GM13976 (cell line): Measurements from ENCODE around the gene USP17L10.
"Not testable (repeated sequence)": the region's sequence is repeated elsewhere in the genome, so short reads cannot be mapped to it uniquely, and the experiment has no call there.

Experiments
- DNase-seq: peaks from one replicate; pipeline ENCODE4 v3.0.0; 2012; ENCODE audit warnings: low spot score
- in situ Hi-C: fragments of 300-500 bp; cut with MboI; formaldehyde crosslinking; loops from one replicate; pipeline ENCODE4 v1.12.0; 2022; ENCODE audit warnings: low sequenced_read_pairs, mixed read lengths, inconsistent platforms; ENCODE audit not compliant: unreplicated experiment

Gene USP17L10

DNA sequence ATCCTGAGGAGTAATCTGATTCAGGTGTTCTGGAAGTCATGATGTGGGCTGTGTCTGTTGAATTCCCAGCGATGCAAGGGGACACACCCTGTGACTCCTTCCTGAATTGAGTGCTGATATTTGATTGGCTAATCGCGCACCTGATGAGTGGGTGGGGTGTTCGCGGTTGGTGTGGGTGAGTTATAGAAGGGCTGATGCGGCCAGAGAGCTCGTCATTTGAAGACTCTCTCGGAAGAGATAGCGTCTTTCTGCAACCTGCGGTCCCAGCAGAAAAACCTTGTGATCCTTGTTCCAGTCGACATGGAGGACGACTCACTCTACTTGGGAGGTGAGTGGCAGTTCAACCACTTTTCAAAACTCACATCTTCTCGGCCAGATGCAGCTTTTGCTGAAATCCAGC lies at the start of gene USP17L10:
TSS of gene USP17L10 (plus strand) at position 301 of the 400 bp plus-strand sequence. CDS start at position 301, 0 bp downstream.
- in situ Hi-C loops, DNase-seq: not testable (repeated sequence)

DNA sequence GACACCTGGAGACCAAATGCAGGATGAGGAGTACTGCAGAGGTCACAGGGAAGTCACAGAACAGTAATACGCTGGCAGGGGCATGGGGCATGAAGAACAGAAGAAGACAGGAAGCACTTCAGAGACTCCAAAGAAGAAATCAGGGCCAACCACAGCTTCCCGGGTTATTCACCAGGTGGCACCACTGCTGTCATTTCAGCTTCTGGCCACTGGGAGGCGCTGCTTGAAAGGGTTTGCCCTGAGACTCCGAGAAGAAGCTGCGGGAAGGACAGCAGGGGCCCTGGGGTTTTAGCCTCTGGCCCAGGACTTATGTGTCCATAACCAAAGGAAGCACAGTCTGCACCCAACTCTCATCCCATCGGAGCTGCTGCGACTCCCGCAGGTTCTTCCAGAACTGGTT lies 44.5 kb upstream of the USP17L10 start:
- in situ Hi-C loops, DNase-seq: not testable (repeated sequence)

DNA sequence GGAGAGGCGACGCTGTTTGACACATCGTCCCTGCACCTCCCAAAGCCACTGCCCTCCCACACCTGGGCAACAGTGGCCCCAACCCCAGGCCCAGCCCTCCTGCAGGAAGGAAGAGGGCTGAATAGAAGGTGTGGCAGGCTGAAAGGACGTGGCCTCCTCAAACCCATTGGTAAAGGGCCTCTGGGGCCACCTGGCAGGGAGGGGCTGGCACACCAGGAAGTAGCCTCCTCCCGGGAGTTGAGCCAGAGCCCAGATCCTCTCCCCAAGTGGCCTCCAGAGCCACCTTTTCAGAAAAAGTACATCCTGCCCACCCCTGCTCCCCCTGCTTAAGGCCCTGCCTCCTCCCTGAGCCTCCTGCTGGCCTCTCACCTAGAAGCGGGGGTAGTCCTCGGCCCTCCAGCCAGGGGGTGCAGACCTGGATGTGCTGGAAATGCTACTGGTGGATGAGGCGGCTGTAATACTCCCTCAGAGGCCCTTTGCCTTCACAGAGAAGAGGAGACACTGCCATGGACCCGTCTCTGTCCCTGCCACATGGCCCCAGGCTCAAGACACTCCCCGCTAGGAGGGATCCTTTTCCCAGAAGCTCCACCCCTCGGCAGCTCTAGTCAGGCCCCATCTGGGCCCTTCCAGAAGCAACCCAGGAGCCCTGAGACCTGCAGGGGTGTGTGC lies 40.5 kb upstream of the USP17L10 start, which contains the start of gene FAM90A26:
TSS of gene FAM90A26 (plus strand) at position 619 of the 669 bp plus-strand sequence. CDS start 2,764 bp downstream, outside the sequence.
- in situ Hi-C loops, DNase-seq: not testable (repeated sequence)

DNA sequence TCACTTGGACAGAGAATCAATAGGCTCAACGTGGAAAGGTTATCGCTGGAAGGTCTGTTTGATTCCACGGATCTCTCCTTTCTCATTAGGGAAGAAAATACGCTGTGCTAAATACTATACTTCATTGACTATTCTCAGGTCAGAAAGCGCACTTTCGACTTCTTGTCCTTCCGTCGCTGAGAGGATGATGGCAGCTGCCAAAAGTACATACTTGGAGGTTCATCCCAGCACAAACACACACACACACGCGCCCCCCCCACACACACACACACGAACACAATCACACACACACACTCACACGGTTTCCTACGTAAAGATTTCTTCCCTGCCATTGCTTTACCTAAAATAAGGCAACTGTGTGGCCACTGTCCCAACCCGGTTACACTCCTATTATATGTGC lies 4.2 kb downstream of the USP17L10 start:
- in situ Hi-C loops, DNase-seq: not testable (repeated sequence)

DNA sequence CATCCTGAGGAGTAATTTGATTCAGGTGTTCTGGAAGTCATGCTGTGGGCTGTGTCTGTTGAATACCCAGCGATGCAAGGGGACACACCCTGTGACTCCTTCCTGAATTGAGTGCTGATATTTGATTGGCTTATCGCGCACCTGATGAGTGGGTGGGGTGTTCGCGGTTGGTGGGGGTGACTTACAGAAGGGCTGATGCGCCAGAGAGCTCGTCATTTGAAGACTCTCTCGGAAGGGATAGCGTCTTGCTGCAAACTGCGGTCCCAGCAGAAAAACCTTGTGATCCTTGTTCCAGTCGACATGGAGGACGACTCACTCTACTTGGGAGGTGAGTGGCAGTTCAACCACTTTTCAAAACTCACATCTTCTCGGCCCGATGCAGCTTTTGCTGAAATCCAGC lies 4.6 kb downstream of the USP17L10 start, which contains the start of gene USP17L11:
TSS of gene USP17L11 (plus strand) at position 301 of the 400 bp plus-strand sequence. CDS start at position 301, 0 bp downstream.
- in situ Hi-C loops, DNase-seq: not testable (repeated sequence)

GRCh38 chr4:9219852-9220251 lies 9.4 kb downstream of the USP17L10 start, which contains the start of gene USP17L12:
Gene USP17L12 (plus strand): TSS chr4:9220152. CDS start chr4:9220152, 0 bp downstream.
- in situ Hi-C loops = not testable (repeated sequence)

DNA sequence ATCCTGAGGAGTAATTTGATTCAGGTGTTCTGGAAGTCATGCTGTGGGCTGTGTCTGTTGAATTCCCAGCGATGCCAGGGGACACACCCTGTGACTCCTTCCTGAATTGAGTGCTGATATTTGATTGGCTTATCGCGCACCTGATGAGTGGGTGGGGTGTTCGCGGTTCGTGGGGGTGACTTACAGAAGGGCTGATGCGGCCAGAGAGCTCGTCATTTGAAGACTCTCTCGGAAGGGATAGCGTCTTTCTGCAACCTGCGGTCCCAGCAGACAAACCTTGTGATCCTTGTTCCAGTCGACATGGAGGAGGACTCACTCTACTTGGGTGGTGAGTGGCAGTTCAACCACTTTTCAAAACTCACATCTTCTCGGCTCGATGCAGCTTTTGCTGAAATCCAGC lies 14.1 kb downstream of the USP17L10 start, which contains the start of gene USP17L13:
TSS of gene USP17L13 (plus strand) at position 301 of the 400 bp plus-strand sequence. CDS start at position 301, 0 bp downstream.
- in situ Hi-C loops, DNase-seq: not testable (repeated sequence)

More at GRCh38 chr4:9219852-9220251, 9.4 kb downstream of the USP17L10 start, which contains the start of gene USP17L12:
- DNase-seq = not testable (repeated sequence)

DNA sequence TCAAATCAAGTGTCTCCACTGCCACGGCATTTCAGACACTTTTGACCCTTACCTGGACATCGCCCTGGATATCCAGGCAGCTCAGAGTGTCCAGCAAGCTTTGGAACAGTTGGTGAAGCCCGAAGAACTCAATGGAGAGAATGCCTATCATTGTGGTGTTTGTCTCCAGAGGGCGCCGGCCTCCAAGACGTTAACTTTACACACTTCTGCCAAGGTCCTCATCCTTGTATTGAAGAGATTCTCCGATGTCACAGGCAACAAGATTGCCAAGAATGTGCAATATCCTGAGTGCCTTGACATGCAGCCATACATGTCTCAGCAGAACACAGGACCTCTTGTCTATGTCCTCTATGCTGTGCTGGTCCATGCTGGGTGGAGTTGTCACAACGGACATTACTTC lies 19.8 kb downstream of the USP17L10 start:
- DNase-seq, in situ Hi-C loops: not testable (repeated sequence)

- in situ Hi-C loops, DNase-seq: not testable (repeated sequence)
Measured at GRCh38 chr4:9234085-9234484, 23.6 kb downstream of the USP17L10 start, which contains the start of gene USP17L15. Gene USP17L15 (plus strand): TSS chr4:9234385. CDS start chr4:9234385, 0 bp downstream.

DNA sequence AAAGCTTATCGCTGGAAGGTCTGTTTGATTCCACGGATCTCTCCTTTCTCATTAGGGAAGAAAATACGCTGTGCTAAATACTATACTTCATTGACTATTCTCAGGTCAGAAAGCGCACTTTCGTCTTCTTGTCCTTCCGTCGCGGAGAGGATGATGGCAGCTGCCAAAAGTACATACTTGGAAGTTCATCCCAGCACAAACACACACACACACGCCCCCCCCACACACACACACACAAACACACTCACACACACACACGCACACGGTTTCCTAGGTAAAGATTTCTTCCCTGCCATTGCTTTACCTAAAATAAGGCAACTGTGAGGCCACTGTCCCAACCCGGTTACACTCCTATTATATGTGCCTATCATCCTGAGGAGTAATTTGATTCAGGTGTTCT lies 28.0 kb downstream of the USP17L10 start:
- DNase-seq, in situ Hi-C loops: not testable (repeated sequence)

GRCh38 chr4:9243579-9243978 lies 33.1 kb downstream of the USP17L10 start, which contains the start of gene USP17L17:
Gene USP17L17 (plus strand): TSS chr4:9243879. CDS start chr4:9243879, 0 bp downstream.
- DNase-seq, in situ Hi-C loops: not testable (repeated sequence)

DNA sequence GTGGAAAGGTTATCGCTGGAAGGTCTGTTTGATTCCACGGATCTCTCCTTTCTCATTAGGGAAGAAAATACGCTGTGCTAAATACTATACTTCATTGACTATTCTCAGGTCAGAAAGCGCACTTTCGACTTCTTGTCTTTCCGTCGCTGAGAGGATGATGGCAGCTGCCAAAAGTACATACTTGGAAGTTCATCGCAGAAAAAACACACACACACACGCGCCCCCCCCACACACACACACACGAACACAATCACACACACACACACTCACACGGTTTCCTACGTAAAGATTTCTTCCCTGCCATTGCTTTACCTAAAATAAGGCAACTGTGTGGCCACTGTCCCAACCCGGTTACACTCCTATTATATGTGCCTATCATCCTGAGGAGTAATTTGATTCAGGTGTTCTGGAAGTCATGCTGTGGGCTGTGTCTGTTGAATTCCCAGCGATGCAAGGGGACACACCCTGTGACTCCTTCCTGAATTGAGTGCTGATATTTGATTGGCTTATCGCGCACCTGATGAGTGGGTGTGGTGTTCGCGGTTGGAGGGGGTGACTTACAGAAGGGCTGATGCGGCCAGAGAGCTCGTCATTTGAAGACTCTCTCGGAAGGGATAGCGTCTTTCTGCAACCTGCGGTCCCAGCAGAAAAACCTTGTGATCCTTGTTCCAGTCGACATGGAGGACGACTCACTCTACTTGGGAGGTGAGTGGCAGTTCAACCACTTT lies 37.7 kb downstream of the USP17L10 start, which contains the start of gene USP17L18:
TSS of gene USP17L18 (plus strand) at position 678 of the 728 bp plus-strand sequence. CDS start at position 678, 0 bp downstream.
- in situ Hi-C loops, DNase-seq: not testable (repeated sequence)

DNA sequence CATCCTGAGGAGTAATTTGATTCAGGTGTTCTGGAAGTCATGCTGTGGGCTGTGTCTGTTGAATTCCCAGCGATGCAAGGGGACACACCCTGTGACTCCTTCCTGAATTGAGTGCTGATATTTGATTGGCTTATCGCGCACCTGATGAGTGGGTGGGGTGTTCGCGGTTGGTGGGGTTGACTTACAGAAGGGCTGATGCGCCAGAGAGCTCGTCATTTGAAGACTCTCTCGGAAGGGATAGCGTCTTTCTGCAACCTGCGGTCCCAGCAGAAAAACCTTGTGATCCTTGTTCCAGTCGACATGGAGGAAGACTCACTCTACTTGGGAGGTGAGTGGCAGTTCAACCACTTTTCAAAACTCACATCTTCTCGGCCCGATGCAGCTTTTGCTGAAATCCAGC lies 42.6 kb downstream of the USP17L10 start, which contains the start of gene USP17L19:
TSS of gene USP17L19 (plus strand) at position 301 of the 400 bp plus-strand sequence. CDS start at position 301, 0 bp downstream.
- in situ Hi-C loops, DNase-seq: not testable (repeated sequence)

- DNase-seq, in situ Hi-C loops: not testable (repeated sequence)
Measured at GRCh38 chr4:9257824-9258223, 47.4 kb downstream of the USP17L10 start, which contains the start of gene USP17L20. Gene USP17L20 (plus strand): TSS chr4:9258124. CDS start chr4:9258124, 0 bp downstream.
